ENCODE data around the gene NMU.
"Not testable (repeated sequence)": the region's sequence is repeated elsewhere in the genome, so short reads cannot be mapped to it uniquely, and the experiment has no call there.

Gene NMU

DNA sequence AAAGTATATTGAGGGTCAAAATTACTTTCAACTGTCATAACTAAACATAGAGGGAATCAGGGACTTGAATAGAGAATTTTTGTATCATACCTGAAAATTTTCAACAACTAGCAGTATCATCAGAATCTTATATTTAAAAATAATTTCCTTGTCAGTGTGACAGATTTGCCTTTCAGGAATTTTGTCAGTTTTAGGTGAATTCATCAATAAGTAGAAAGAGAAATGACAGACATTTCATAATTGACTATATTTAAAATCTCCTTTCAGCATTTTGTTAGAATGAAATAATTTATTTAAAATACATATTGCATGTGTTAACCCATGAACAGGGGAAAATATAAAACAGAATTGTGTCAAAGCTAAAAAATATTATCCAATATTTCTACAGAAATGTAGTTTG lies 35.5 kb downstream of the NMU start:
- H3K4me3 ChIP-seq, result no peak overlapping the region
- DNase-seq (ENCODE audit: low read depth, low spot score), result no peak
- no peaks in the 10 kb centered on the region for H3K9me3 ChIP-seq (ENCODE audit: low read depth, low read length)
- H3K9ac ChIP-seq (ENCODE audit: insufficient read length), result no peak overlapping the region
- no peaks in the 10 kb centered on the region for H3K36me3 ChIP-seq (ENCODE audit: insufficient read depth, low read length)
- TF ChIP-seq EZH2 (IDR thresholded peaks at IDR 0.05), result no peak
- TF ChIP-seq FOXP2 (optimal IDR thresholded peaks at IDR 0.05; ENCODE audit: control extremely low read depth, extremely low read length, insufficient read depth), result no peak
- TF ChIP-seq POLR2AphosphoS5 (IDR thresholded peaks at IDR 0.05; ENCODE audit: borderline replicate concordance, low read depth, low read length), result no peak
- H3K27ac ChIP-seq, result no peak overlapping the region

DNA sequence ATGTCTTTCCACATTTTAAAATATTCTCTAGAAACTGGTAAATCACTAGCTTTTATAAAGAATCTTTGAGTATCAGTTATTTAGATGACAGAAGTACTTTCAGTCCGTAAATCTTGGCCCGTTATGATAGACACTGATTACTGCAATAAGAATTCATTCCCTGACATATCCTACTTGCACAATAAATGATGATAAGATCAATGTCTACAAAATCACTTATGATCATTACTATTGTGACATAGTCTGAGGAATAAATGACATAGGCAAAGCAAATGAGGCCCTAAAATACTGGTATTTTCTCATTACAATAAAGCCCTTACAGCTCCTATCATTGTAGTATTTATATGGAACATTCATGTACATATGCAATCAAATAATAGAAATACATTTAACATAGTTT lies 37.5 kb downstream of the NMU start:
- TF ChIP-seq EZH2 (IDR thresholded peaks at IDR 0.05) (no peak), FOXP2 (optimal IDR thresholded peaks at IDR 0.05; ENCODE audit: control extremely low read depth, extremely low read length, insufficient read depth) (no peak), POLR2AphosphoS5 (IDR thresholded peaks at IDR 0.05; ENCODE audit: borderline replicate concordance, low read depth, low read length) (no peak)
- Histone ChIP-seq H3K9me3 (ENCODE audit: low read depth, low read length) (no peaks in the 10 kb centered on the region), H3K36me3 (ENCODE audit: insufficient read depth, low read length) (no peaks in the 10 kb centered on the region), H3K27ac (no peak overlapping the region), H3K9ac (ENCODE audit: insufficient read length) (no peak overlapping the region), H3K4me3 (no peak overlapping the region)
- DNase-seq (ENCODE audit: low read depth, low spot score), result no peak

DNA sequence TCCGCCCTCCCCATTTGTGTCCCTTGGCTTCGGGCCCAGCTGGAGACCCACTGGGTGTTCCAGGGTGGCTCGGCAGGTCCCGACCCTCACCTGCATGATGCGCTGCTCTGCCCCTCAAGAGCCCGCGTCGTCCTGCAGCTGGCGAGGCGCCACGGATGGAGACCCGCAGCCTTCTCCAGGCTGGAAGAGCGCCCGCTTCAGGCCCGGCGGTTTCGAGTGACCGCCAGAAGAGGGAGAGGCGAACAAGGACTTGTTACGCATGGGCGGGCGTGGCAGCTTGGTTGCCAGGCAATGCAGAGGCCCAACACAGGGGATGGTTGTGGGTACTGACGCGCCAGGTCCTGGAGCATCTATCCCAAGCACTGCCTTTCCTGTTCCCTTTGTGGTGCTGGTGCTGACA lies 44.1 kb downstream of the NMU start, which contains the start of gene PDCL2:
Gene PDCL2, minus strand, starts transcription at position 232 of the 400 bp plus-strand sequence. Its CDS starts 136 bp downstream, at position 96.
- DNase-seq (ENCODE audit: low read depth, low spot score), result no peak

DNA sequence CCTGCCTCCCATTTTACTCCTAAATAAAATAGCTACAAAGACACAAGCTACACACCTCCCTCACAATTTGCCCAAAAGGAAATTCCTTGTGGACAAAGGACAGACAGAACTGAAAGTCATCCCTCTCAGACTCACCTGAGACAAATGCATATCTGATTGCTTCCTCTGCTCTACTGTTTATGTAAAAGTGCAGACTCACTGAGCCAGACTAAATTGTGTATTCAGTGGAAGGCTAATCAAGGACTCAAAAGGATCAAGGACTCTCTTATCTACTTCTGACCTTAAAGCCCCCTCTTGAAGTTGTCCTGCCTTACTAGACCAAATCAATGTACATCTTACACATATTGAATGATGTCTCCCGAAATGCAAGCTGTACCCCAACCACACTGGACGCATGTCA lies 47.9 kb downstream of the NMU start:
- Histone ChIP-seq H3K27ac (no peak overlapping the region), H3K4me3 (no peak overlapping the region), H3K36me3 (ENCODE audit: insufficient read depth, low read length) (no peaks in the 10 kb centered on the region), H3K9me3 (ENCODE audit: low read depth, low read length) (no peaks in the 10 kb centered on the region), H3K9ac (ENCODE audit: insufficient read length) (no peak overlapping the region)
- no peak for DNase-seq (ENCODE audit: low read depth, low spot score)
- no peak for TF ChIP-seq FOXP2 (optimal IDR thresholded peaks at IDR 0.05; ENCODE audit: control extremely low read depth, extremely low read length, insufficient read depth)
- no peak for TF ChIP-seq EZH2 (IDR thresholded peaks at IDR 0.05)
- no peak for TF ChIP-seq POLR2AphosphoS5 (IDR thresholded peaks at IDR 0.05; ENCODE audit: borderline replicate concordance, low read depth, low read length)

More for the DNA sequence above, 44.1 kb downstream of the NMU start, which contains the start of gene PDCL2:
- Histone ChIP-seq H3K36me3 (ENCODE audit: insufficient read depth, low read length) (no peaks in the 10 kb centered on the region), H3K4me3 (no peak within 1 kb of the TSS), H3K27ac (no peak within 1 kb of the TSS), H3K9ac (ENCODE audit: insufficient read length) (no peak within 1 kb of the TSS), H3K9me3 (ENCODE audit: low read depth, low read length) (no peaks in the 10 kb centered on the region)
- no peak for TF ChIP-seq EZH2 (IDR thresholded peaks at IDR 0.05)
- no peak for TF ChIP-seq POLR2AphosphoS5 (IDR thresholded peaks at IDR 0.05; ENCODE audit: borderline replicate concordance, low read depth, low read length)
- no peak for TF ChIP-seq FOXP2 (optimal IDR thresholded peaks at IDR 0.05; ENCODE audit: control extremely low read depth, extremely low read length, insufficient read depth)

DNA sequence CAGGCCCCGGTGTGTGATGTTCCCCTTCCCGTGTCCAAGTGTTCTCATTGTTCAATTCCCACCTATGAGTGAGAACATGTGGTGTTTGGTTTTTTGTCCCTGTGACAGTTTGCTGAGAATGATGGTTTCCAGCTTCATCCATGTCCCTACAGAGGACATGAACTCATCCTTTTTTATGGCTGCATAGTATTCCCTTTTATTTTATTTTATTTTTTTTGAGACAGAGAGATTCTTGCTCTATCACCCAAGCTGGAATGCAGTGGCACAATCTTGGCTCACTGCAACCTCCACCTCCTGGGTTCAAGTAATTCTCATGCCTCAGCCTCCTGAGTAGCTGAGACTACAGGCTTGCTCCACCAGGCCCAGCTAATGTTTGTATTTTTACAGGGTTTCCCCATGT lies 53.3 kb downstream of the NMU start:
- not testable (repeated sequence) for DNase-seq (ENCODE audit: low read depth, low spot score); H3K9me3 ChIP-seq (ENCODE audit: low read depth, low read length); H3K36me3 ChIP-seq (ENCODE audit: insufficient read depth, low read length)

DNA sequence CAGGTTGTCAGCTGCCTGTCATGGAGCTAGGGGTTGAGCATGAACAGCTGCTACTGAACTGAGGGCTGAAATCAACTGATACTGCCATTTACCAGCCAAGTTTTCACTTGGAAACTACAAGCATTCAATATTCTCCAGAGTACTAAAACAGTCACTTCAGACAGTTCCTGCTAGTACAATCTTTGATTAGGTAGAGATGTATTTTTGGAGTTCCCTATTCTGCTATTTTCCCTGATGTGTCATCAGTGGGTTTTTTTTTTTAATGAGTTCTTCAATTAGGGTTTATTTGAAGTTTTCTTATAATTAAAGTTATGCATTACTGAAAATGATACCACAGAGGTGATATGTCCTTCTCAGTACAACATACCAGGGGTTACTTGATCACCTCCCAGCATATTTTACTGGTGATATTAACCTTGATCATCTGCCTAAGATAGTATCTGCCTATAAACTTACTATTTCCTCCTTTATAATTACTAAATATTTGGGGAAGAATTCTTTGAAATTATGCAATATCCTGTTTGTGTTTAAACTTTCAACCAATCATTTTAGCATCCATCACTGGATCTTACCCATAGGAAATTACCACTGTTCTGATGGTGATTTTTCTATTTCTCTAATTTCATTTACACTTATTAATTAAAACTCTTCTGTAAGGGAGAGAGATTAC lies 57.6 kb downstream of the NMU start:
- TF ChIP-seq FOXP2 (optimal IDR thresholded peaks at IDR 0.05; ENCODE audit: control extremely low read depth, extremely low read length, insufficient read depth) (no peak), EZH2 (IDR thresholded peaks at IDR 0.05) (no peak), POLR2AphosphoS5 (IDR thresholded peaks at IDR 0.05; ENCODE audit: borderline replicate concordance, low read depth, low read length) (no peak)
- H3K9ac ChIP-seq (ENCODE audit: insufficient read length), result no peak overlapping the region
- DNase-seq (ENCODE audit: low read depth, low spot score), result no peak
- no peak overlapping the region for H3K27ac ChIP-seq
- no peaks in the 10 kb centered on the region for H3K36me3 ChIP-seq (ENCODE audit: insufficient read depth, low read length)
- no peaks in the 10 kb centered on the region for H3K9me3 ChIP-seq (ENCODE audit: low read depth, low read length)
- H3K4me3 ChIP-seq, result no peak overlapping the region

More for the DNA sequence above, 53.3 kb downstream of the NMU start:
- H3K4me3 ChIP-seq; H3K9ac ChIP-seq (ENCODE audit: insufficient read length); H3K27ac ChIP-seq: not testable (repeated sequence)

DNA sequence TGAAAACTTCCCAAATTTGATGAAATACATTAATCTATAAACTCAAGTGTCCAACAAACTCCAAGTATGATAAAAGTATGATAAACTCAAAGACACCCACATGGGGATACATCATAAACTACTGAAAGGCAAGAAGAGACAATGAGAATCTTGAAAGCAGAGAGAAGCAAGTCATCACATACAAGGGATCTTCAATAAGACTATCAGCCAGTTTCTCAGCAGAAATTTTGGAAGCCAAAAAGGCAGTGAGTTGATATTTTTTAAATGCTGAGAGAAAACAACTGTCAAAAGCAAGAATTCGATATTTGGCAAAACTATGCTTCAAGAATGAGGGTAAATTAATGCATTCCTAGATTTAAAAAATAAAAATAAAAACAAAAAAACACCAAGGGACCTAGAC lies 60.6 kb downstream of the NMU start:
- no peak overlapping the region for H3K27ac ChIP-seq

DNA sequence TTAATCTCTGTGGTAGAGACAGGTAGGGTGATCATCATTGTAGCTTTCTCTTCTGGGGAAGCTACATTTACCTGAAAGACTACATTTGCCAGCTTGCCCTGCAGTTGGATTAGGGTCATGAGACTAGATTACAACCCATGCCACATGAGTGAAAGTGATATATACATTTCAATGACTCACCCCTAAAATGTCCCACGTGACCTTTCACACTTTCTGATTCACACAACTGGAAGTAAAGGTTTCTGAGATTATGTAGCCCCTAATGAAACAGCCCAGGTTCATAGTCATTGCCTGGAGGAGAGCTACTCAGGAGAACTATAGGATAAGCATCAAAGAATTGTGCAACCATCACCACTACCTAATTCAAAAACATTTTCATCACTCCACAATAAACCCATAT lies 61.8 kb downstream of the NMU start:
- Histone ChIP-seq H3K9ac (ENCODE audit: insufficient read length) (no peak overlapping the region), H3K27ac (no peak overlapping the region), H3K4me3 (no peak overlapping the region), H3K36me3 (ENCODE audit: insufficient read depth, low read length) (no peaks in the 10 kb centered on the region), H3K9me3 (ENCODE audit: low read depth, low read length) (no peaks in the 10 kb centered on the region)
- DNase-seq (ENCODE audit: low read depth, low spot score), result no peak
- no peak for TF ChIP-seq FOXP2 (optimal IDR thresholded peaks at IDR 0.05; ENCODE audit: control extremely low read depth, extremely low read length, insufficient read depth)
- no peak for TF ChIP-seq EZH2 (IDR thresholded peaks at IDR 0.05)
- no peak for TF ChIP-seq POLR2AphosphoS5 (IDR thresholded peaks at IDR 0.05; ENCODE audit: borderline replicate concordance, low read depth, low read length)

More for the DNA sequence above, 60.6 kb downstream of the NMU start:
- H3K36me3 ChIP-seq (ENCODE audit: insufficient read depth, low read length), result no peaks in the 10 kb centered on the region
- H3K4me3 ChIP-seq, result no peak overlapping the region
- TF ChIP-seq EZH2 (IDR thresholded peaks at IDR 0.05), result no peak
- TF ChIP-seq POLR2AphosphoS5 (IDR thresholded peaks at IDR 0.05; ENCODE audit: borderline replicate concordance, low read depth, low read length), result no peak
- TF ChIP-seq FOXP2 (optimal IDR thresholded peaks at IDR 0.05; ENCODE audit: control extremely low read depth, extremely low read length, insufficient read depth), result no peak
- H3K9ac ChIP-seq (ENCODE audit: insufficient read length), result no peak overlapping the region
- no peaks in the 10 kb centered on the region for H3K9me3 ChIP-seq (ENCODE audit: low read depth, low read length)
- no peak for DNase-seq (ENCODE audit: low read depth, low spot score)

DNA sequence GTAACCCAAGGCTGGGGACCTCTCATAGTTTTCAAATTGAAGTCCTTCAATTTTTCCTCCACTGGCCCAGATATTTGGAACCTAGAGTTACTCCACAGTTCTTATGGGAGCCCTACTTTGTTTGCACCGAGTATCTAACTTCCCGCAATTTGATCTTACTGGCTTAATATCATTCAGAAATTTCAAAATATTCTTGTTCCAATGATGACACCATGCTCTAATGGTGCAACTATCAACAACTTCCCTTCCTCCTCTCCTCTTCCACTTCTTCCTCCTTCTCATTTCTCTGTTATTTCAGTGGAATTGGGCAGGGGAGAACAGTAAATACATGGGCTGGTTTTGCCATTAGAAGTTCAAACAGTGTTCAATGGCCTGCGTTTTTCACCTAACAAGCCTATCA lies 64.3 kb downstream of the NMU start:
- TF ChIP-seq POLR2AphosphoS5 (IDR thresholded peaks at IDR 0.05; ENCODE audit: borderline replicate concordance, low read depth, low read length) (no peak), EZH2 (IDR thresholded peaks at IDR 0.05) (no peak), FOXP2 (optimal IDR thresholded peaks at IDR 0.05; ENCODE audit: control extremely low read depth, extremely low read length, insufficient read depth) (no peak)
- Histone ChIP-seq H3K9me3 (ENCODE audit: low read depth, low read length) (no peaks in the 10 kb centered on the region), H3K27ac (no peak overlapping the region), H3K36me3 (ENCODE audit: insufficient read depth, low read length) (no peaks in the 10 kb centered on the region), H3K4me3 (no peak overlapping the region), H3K9ac (ENCODE audit: insufficient read length) (no peak overlapping the region)
- DNase-seq (ENCODE audit: low read depth, low spot score), result no peak

Data from SK-N-MC (cell line).